H9 (cell line): ENCODE measurements around the gene HEPHL1. TPM values are rescaled to one million over a fixed set of nuclear protein-coding genes. Genes with fewer than 3 reads are reported as not detected.

Experiments
- DNase-seq: peaks from one replicate; pipeline ENCODE4 v3.0.0-alpha.2; 2017
- H2AFZ ChIP-seq: one replicate; pipeline ENCODE4 v1.6.1; 2013; ENCODE audit warnings: mild to moderate bottlenecking, low read length, control low read depth, moderate library complexity
- H2AK5ac ChIP-seq: 2 replicates; pipeline ENCODE4 v1.6.1; 2013; ENCODE audit warnings: low read length, control low read depth, mixed read lengths; ENCODE audit not compliant: insufficient read length
- H2BK120ac ChIP-seq: one replicate; pipeline ENCODE4 v1.6.1; 2013; ENCODE audit warnings: low read depth, mild to moderate bottlenecking, low read length, control low read depth, inconsistent platforms; ENCODE audit not compliant: poor library complexity, severe bottlenecking
- H2BK12ac ChIP-seq: 2 replicates; pipeline ENCODE4 v1.6.1; 2013; ENCODE audit warnings: low read length, control low read depth, mixed read lengths, low read depth; ENCODE audit not compliant: insufficient read length
- H2BK15ac ChIP-seq: 2 replicates; pipeline ENCODE4 v1.6.1; 2013; ENCODE audit warnings: low read depth, low read length, control low read depth
- H2BK20ac ChIP-seq: one replicate; pipeline ENCODE4 v1.6.1; 2013; ENCODE audit warnings: low read depth, mild to moderate bottlenecking, low read length, control low read depth, inconsistent platforms; ENCODE audit not compliant: poor library complexity, severe bottlenecking
- H2BK5ac ChIP-seq: 2 replicates; pipeline ENCODE4 v1.6.1; 2013; ENCODE audit warnings: low read length, control low read depth, mixed read lengths; ENCODE audit not compliant: insufficient read length
- H3K14ac ChIP-seq: 2 replicates; pipeline ENCODE4 v1.6.1; 2013; ENCODE audit warnings: low read length, control low read depth; ENCODE audit not compliant: insufficient read depth
- H3K18ac ChIP-seq: 2 replicates; pipeline ENCODE4 v1.6.1; 2013; ENCODE audit warnings: low read depth, mild to moderate bottlenecking, mixed read lengths, low read length, control low read depth; ENCODE audit not compliant: insufficient read length
- H3K23ac ChIP-seq: 2 replicates; pipeline ENCODE4 v1.6.1; 2013; ENCODE audit warnings: low read length, control low read depth, mixed read lengths, low read depth; ENCODE audit not compliant: insufficient read length
- H3K23me2 ChIP-seq: 2 replicates; pipeline ENCODE4 v1.6.1; 2013; ENCODE audit warnings: low read depth, mild to moderate bottlenecking, mixed read lengths, low read length, control low read depth; ENCODE audit not compliant: insufficient read length, poor library complexity, severe bottlenecking
- H3K27ac ChIP-seq: 2 replicates; pipeline ENCODE4 v1.5.1; 2013; ENCODE audit warnings: low read length, control low read depth, mixed read lengths, low read depth; ENCODE audit not compliant: insufficient read length
- H3K27me3 ChIP-seq: 2 replicates; pipeline ENCODE4 v1.6.1; 2013; ENCODE audit warnings: low read length, control low read depth, inconsistent platforms; ENCODE audit not compliant: insufficient read depth
- H3K4ac ChIP-seq: 2 replicates; pipeline ENCODE4 v1.6.1; 2013; ENCODE audit warnings: low read depth, mild to moderate bottlenecking, control low read depth, inconsistent platforms, low read length, moderate library complexity
- H3K4me1 ChIP-seq: 2 replicates; pipeline ENCODE4 v1.6.1; 2013; ENCODE audit warnings: low read length, control low read depth, inconsistent platforms; ENCODE audit not compliant: insufficient read depth
- H3K4me2 ChIP-seq: 2 replicates; pipeline ENCODE4 v1.6.1; 2013; ENCODE audit warnings: low read length, control low read depth, mixed read lengths; ENCODE audit not compliant: insufficient read length, insufficient read depth
- H3K56ac ChIP-seq: 2 replicates; pipeline ENCODE4 v1.6.1; 2013; ENCODE audit warnings: low read depth, mild to moderate bottlenecking, mixed read lengths, low read length, control low read depth; ENCODE audit not compliant: insufficient read length
- H3K79me1 ChIP-seq: 2 replicates; pipeline ENCODE4 v1.6.1; 2013; ENCODE audit warnings: low read depth, mild to moderate bottlenecking, moderate library complexity, low read length, control low read depth, inconsistent platforms; ENCODE audit not compliant: insufficient read depth, poor library complexity, severe bottlenecking
- H3K79me2 ChIP-seq: 2 replicates; pipeline ENCODE4 v1.6.1; 2013; ENCODE audit warnings: low read length, control low read depth, inconsistent platforms; ENCODE audit not compliant: insufficient read depth
- H3K9ac ChIP-seq: 2 replicates; pipeline ENCODE4 v1.6.1; 2013; ENCODE audit warnings: low read length, control low read depth, mixed read lengths; ENCODE audit not compliant: insufficient read length; ENCODE audit errors: extremely low read depth
- H3K9me3 ChIP-seq: one replicate; pipeline ENCODE4 v1.6.1; 2013; ENCODE audit warnings: low read depth, low read length, inconsistent platforms; ENCODE audit not compliant: control insufficient read depth
- H3T11ph ChIP-seq: one replicate; pipeline ENCODE4 v1.6.1; 2013; ENCODE audit warnings: mild to moderate bottlenecking, low read length, control low read depth, inconsistent platforms
- H4K20me1 ChIP-seq: one replicate; pipeline ENCODE4 v1.6.1; 2013; ENCODE audit not compliant: control insufficient read depth, insufficient read length, insufficient read depth
- H4K5ac ChIP-seq: 2 replicates; pipeline ENCODE4 v1.6.1; 2013; ENCODE audit warnings: low read depth, mild to moderate bottlenecking, mixed read lengths, low read length, control low read depth; ENCODE audit not compliant: insufficient read length
- H4K8ac ChIP-seq: replicated peaks from 2 replicates; pipeline ENCODE4 v1.6.1; 2013; ENCODE audit warnings: low read length, control low read depth, mixed read lengths, low read depth; ENCODE audit not compliant: insufficient read length
- H4K91ac ChIP-seq: 2 replicates; pipeline ENCODE4 v1.6.1; 2013; ENCODE audit warnings: low read depth, mild to moderate bottlenecking, moderate library complexity, mixed read lengths, low read length, control low read depth; ENCODE audit not compliant: insufficient read length
- H3K27ac Mint-ChIP-seq, 3 experiments: 2 replicates in 2 of 3; 3 replicates in 1 of 3; pipeline ENCODE4 v1.8.0; 2020 to 2021; ENCODE audit warnings: mixed read lengths in 3 of 3, mild to moderate bottlenecking in 1 of 3, moderate library complexity in 1 of 3
- H3K27me3 Mint-ChIP-seq: 2 replicates; pipeline ENCODE4 v1.8.0; 2021; ENCODE audit warnings: low read depth, mild to moderate bottlenecking, moderate library complexity, mixed read lengths
- H3K36me3 Mint-ChIP-seq, 3 experiments: 2 replicates in 2 of 3; 3 replicates in 1 of 3; pipeline ENCODE4 v1.8.0; 2020 to 2021; ENCODE audit warnings: low read depth in 3 of 3, mixed read lengths in 3 of 3; ENCODE audit not compliant: insufficient read depth in 1 of 3
- H3K4me1 Mint-ChIP-seq, 2 experiments: 2 replicates each; pipeline ENCODE4 v1.8.0; 2020; ENCODE audit warnings: mixed read lengths in 2 of 2
- H3K4me3 Mint-ChIP-seq, 2 experiments: 2 replicates in 1 of 2; 3 replicates in 1 of 2; pipeline ENCODE4 v1.8.0; 2020 to 2021; ENCODE audit warnings: mild to moderate bottlenecking in 2 of 2, mixed read lengths in 2 of 2, moderate library complexity in 1 of 2
- H3K9me3 Mint-ChIP-seq, 2 experiments: 2 replicates in 1 of 2; 3 replicates in 1 of 2; pipeline ENCODE4 v1.8.0; 2020; ENCODE audit warnings: mild to moderate bottlenecking in 2 of 2, mixed read lengths in 2 of 2, moderate library complexity in 1 of 2
- CTCF ChIP-seq: fragments of 200-600 bp; sonication (generic); conservative IDR thresholded peaks from 3 replicates; pipeline ENCODE4 v1.8.0; 2021; ENCODE audit warnings: antibody characterized with exemption, mild to moderate bottlenecking
- WGBS: extraction: QIAGEN DNeasy Blood & Tissue Kit; methylation state at CpG from one replicate; pipeline ENCODE4 v1.1.7; 2013; ENCODE audit warnings: missing lambda C conversion rate, low lambda C conversion rate, mixed read lengths; ENCODE audit not compliant: insufficient read length; ENCODE audit errors: extremely low coverage; 5-methylcytosine and 5-hydroxymethylcytosine counted together
- total RNA-seq: library from RNA; stranded (reverse); gene quantifications from 2 replicates; pipeline ENCODE4 v1.2.1, GENCODE V29; 2021

The HEPHL1 gene
- total RNA-seq, 1 experiment from 2014 or later, result not detected

GRCh38 chr11:94032725-94033124, 11.6 kb downstream of the HEPHL1 start:
- H4K5ac ChIP-seq, result no peak overlapping the region
- H3T11ph ChIP-seq, result no peak overlapping the region
- no peak overlapping the region for H3K18ac ChIP-seq
- no peak overlapping the region for H3K9ac ChIP-seq
- no peak overlapping the region for H2BK5ac ChIP-seq
- no peak overlapping the region for H4K91ac ChIP-seq
- H3K14ac ChIP-seq, result no peak overlapping the region
- no peaks in the 10 kb centered on the region for H3K27me3 Mint-ChIP-seq
- no peak overlapping the region for H3K56ac ChIP-seq
- no peaks in the 10 kb centered on the region for H4K20me1 ChIP-seq
- no peaks in the 10 kb centered on the region for H3K79me2 ChIP-seq
- H3K79me1 ChIP-seq, result no peaks in the 10 kb centered on the region
- H3K23me2 ChIP-seq, result no peaks in the 10 kb centered on the region
- H3K27me3 ChIP-seq, result no peaks in the 10 kb centered on the region
- no peak for DNase-seq
- H3K4me1 ChIP-seq, result no peaks in the 10 kb centered on the region
- H2AK5ac ChIP-seq, result no peak overlapping the region
- H3K23ac ChIP-seq, result no peak overlapping the region
- H3K9me3 ChIP-seq, result no peaks in the 10 kb centered on the region
- H3K4me2 ChIP-seq, result no peak overlapping the region
- no peak overlapping the region for H2BK12ac ChIP-seq
- H3K4me1 Mint-ChIP-seq, result peaks cover 0 to 3% of the 10 kb centered on the region in 2 experiments; a peak in 2 of 4 replicates
- no peak overlapping the region for H3K4me3 Mint-ChIP-seq
- H3K36me3 Mint-ChIP-seq, result peaks cover 0 to 10% (median 5%) of the 10 kb centered on the region in 3 experiments; a peak in 4 of 7 replicates
- no peak overlapping the region for H2AFZ ChIP-seq
- no peak overlapping the region for H3K27ac Mint-ChIP-seq
- no peak for TF ChIP-seq CTCF
- no peak overlapping the region for H2BK15ac ChIP-seq
- no peak overlapping the region for H2BK20ac ChIP-seq
- no peak overlapping the region for H2BK120ac ChIP-seq
- peaks cover 8 to 9% of the 10 kb centered on the region in 2 experiments for H3K9me3 Mint-ChIP-seq
- no peak overlapping the region for H3K27ac ChIP-seq
- WGBS, result no CpG with 5 or more reads among the region's 8 CpGs
- H4K8ac ChIP-seq, result no peak overlapping the region
- H3K4ac ChIP-seq, result no peak overlapping the region
